SIG-M5 treated with dmso at 0.1 percent for 504 hours (cell line): ENCODE measurements around the gene PSMD14.
"Not testable (repeated sequence)": the region's sequence is repeated elsewhere in the genome, so short reads cannot be mapped to it uniquely, and the experiment has no call there.

ENCODE experiments used
- DNase-seq: peaks from one replicate; lab custom pipeline; 2025; ENCODE audit not compliant: unreplicated experiment; lab: John Stamatoyannopoulos, UW

PSMD14 gene

DNA sequence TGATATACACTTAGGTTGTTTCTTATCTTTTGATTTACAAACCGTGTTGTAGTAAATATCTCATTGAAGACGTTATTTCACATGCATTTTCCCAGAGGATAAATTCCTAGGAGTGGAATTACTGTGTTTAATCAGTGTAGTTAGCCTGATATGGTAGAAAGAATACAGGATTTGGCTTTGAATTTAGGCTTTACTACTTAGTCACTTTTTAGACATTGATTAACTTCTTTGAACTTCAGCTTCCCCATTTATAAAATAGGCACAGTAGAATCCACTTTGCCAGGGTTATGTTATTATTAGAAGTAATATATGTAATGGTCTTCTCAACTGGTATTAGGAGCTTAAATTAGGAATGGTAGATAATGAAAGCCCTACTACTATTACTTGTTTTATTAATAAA lies 27.4 kb downstream of the PSMD14 start:
- DNase-seq, result no peak

- no peak for DNase-seq
These were observed 29.0 kb downstream of the PSMD14 start for GRCh38 chr2:161337247-161337646.

- DNase-seq, result not testable (repeated sequence)
These were observed 31.3 kb downstream of the PSMD14 start for GRCh38 chr2:161339532-161339931.

- DNase-seq, result not testable (repeated sequence)
These were observed 32.7 kb downstream of the PSMD14 start for GRCh38 chr2:161340930-161341413.

- DNase-seq, result no peak
These were observed 35.0 kb downstream of the PSMD14 start for GRCh38 chr2:161343235-161343634.

GRCh38 chr2:161344692-161345091 lies 36.5 kb downstream of the PSMD14 start:
- no peak for DNase-seq

DNA sequence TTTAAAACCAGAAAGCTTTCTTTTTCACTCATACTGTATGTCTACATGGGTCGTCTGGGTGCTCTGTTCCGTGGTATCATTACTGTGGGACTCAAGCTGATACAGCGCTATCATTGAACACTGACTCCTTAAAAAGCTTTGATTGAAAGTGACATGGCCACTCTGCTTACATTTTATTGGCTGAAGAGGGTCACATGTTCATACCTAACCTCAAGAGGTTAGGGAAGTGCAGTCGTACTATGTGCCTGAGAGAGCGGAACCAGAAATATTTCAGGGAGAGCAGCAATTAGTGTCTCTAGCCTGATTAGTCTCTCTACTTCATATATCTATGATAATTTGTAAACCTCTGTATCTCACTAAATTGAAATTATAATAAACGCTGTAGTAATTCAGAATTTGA lies 43.5 kb downstream of the PSMD14 start:
- DNase-seq, result no peak

DNA sequence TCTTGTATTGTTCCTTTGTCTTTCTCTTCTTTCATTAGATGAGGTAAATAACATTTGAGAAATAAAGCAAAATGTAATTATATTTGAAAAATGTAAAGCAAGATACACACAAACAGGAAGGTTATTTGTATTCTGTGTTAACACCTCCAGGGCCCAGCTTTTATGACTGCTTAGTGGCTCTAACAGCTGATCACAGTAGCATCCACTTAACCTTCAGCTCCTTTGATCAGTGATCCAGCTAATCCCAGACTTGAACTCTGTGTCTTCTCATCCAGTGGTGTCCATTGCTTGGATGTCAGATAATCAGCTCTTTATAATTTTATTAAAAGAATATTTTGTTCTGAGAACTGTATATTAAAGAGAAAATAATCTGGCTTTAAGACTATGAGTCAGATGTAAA lies 44.5 kb downstream of the PSMD14 start:
- no peak for DNase-seq

- DNase-seq, result no peak
These were observed 45.3 kb downstream of the PSMD14 start for GRCh38 chr2:161353543-161353942.

DNA sequence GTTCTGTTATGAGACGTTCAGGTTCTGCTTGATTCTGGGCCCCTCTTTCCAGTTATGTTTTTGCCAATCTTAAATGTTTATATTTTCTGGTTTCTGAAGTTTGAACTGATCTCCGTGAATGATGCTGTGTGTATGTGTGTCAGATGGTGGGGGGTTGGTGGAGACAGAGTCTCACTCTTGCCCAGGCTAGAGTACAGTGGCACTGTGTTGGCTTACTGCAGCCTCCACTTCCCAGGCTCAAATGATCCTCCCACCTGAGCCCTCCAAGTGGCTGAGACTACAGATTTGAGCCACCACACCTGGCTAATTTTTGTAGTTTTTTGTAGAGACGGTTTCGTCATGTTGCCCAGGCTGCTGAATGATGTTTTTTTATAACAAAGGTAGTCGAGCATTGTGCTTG lies 45.9 kb downstream of the PSMD14 start:
- DNase-seq, result no peak

GRCh38 chr2:161355106-161355505 lies 46.9 kb downstream of the PSMD14 start:
- no peak for DNase-seq

DNA sequence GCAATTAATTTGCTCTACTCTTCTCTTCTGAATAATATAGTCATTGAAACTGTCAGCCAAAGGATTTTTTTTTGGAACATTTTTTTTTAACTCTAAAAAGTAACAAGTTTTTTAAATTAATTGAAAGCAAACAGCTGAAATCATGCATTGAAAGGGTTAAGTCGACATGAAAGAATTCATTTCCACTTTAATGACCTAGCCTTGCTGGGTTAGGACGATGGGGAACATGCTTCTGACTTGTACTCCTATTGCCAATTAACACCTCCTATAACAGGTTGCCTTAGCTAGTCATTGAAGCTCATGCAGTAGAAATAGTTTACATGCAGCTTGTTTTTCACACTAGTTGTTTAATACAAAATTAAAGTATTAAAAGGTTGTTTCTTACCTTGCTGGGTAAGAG lies 47.8 kb downstream of the PSMD14 start:
- DNase-seq, result no peak

GRCh38 chr2:161357097-161357496 lies 48.9 kb downstream of the PSMD14 start:
- no peak for DNase-seq

GRCh38 chr2:161358838-161359237 lies 50.6 kb downstream of the PSMD14 start:
- DNase-seq, result no peak

- not testable (repeated sequence) for DNase-seq
These were observed 52.0 kb downstream of the PSMD14 start for GRCh38 chr2:161360095-161360654.

- DNase-seq, result no peak
These were observed 54.4 kb downstream of the PSMD14 start for GRCh38 chr2:161362568-161363166.

DNA sequence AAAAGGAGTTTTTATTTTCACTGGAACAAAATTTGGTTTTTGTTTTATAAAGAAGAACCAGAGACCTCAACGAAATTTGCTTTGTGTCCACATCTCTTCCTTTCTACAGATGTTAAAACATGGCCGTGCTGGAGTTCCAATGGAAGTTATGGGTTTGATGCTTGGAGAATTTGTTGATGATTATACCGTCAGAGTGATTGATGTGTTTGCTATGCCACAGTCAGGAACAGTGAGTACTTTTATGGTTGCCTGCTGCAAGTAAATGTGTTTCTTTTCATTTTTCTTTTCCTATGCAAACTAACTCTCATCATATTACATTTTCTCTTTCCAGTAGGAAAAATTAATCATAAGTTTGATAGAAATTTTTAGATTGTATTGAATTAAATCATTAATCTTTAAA lies 59.5 kb downstream of the PSMD14 start:
- no peak for DNase-seq

- DNase-seq, result no peak
These were observed 61.1 kb downstream of the PSMD14 start for GRCh38 chr2:161369311-161369710.

GRCh38 chr2:161370981-161371380 lies 62.8 kb downstream of the PSMD14 start:
- no peak for DNase-seq

GRCh38 chr2:161371869-161372268 lies 63.6 kb downstream of the PSMD14 start:
- DNase-seq, result no peak

- DNase-seq, result no peak
These were observed 65.7 kb downstream of the PSMD14 start for GRCh38 chr2:161373942-161374341.

DNA sequence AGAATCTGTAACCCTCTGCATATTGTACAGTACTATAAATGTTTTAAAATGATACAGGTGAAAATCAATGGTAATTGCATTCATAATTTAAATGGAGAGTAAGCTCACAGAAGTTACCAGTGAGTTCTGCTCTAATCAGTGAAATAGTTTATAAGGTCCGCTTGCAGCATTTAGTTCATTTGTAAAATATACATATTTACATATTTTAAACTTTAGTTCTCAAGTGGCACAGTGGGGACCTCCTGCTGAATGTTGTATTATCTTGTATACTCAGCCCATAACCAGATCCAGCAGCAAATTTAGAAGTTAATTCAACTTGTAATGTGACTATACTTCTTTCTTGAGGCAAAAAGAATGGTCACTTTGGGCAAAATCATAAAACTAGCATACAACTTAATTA lies 66.2 kb downstream of the PSMD14 start:
- DNase-seq, result no peak

DNA sequence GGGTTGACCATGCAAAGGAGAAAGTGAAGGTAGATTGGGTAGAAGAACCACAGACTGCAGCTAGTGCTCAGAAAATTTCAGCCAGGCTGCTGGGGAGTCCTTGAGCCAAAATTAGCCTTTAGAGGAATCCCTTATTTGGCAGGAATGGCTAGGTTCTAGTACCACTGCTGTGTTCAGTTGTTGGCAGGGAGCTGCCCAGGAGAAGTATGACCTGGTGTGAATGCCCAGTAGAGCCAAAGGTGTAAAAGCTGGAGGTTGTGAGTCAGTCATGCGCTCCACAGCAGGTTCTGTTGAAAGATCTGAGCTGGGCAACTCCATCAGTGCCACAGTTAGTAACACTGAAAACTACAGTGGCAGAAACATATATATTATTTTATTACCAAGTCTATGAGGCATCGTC lies 71.5 kb downstream of the PSMD14 start:
- DNase-seq, result no peak
